Neural cell (in vitro differentiated cells): ENCODE results near the gene USP31. TPM values are rescaled to one million over a fixed set of nuclear protein-coding genes. Genes with fewer than 3 reads are reported as not detected.
"Not testable (repeated sequence)": the region's sequence is repeated elsewhere in the genome, so short reads cannot be mapped to it uniquely, and the experiment has no call there.

Source experiments
- H2AFZ ChIP-seq: fragments of 200-600, 300-800 bp; sonication (generic), shearing (Covaris generic); 2 replicates; pipeline ENCODE4 v1.6.0; 2014; ENCODE audit warnings: low read depth, mild to moderate bottlenecking, antibody characterized with exemption, low read length, moderate library complexity
- H3F3A ChIP-seq: fragments of 200-600 bp; shearing (Covaris generic); 2 replicates; pipeline ENCODE4 v1.6.1; 2016; ENCODE audit warnings: mild to moderate bottlenecking, moderate library complexity, mixed read lengths, antibody characterized with exemption, low read length; ENCODE audit not compliant: insufficient read depth, poor library complexity, severe bottlenecking
- H3K27ac ChIP-seq: fragments of 200-600, 300-800 bp; sonication (generic), shearing (Covaris generic); 2 replicates; pipeline ENCODE4 v1.5.1; 2014; ENCODE audit warnings: mild to moderate bottlenecking, low read length, moderate library complexity
- H3K27me3 ChIP-seq: fragments of 300-800, 200-600 bp; sonication (generic), shearing (Covaris generic); 2 replicates; pipeline ENCODE4 v1.6.0; 2014; ENCODE audit warnings: mild to moderate bottlenecking, low read depth, low read length, moderate library complexity; ENCODE audit not compliant: insufficient read depth
- H3K36me3 ChIP-seq: fragments of 300-800, 200-600 bp; sonication (generic), shearing (Covaris generic); 2 replicates; pipeline ENCODE4 v1.5.1; 2014; ENCODE audit warnings: mild to moderate bottlenecking, antibody characterized with exemption, low read length, moderate library complexity; ENCODE audit not compliant: insufficient read depth
- H3K4me2 ChIP-seq: fragments of 300-800, 200-600 bp; sonication (generic), shearing (Covaris generic); 2 replicates; pipeline ENCODE4 v1.6.0; 2014; ENCODE audit warnings: mild to moderate bottlenecking, low read length
- H3K4me3 ChIP-seq: fragments of 300-800, 200-600 bp; sonication (generic), shearing (Covaris generic); 2 replicates; pipeline ENCODE4 v1.5.1; 2014; ENCODE audit warnings: mild to moderate bottlenecking, low read length, moderate library complexity
- H3K79me2 ChIP-seq: fragments of 200-600 bp; shearing (Covaris generic); replicated peaks from 2 replicates; pipeline ENCODE4 v1.6.0; 2014; ENCODE audit warnings: mild to moderate bottlenecking, low read length, moderate library complexity; ENCODE audit not compliant: insufficient read depth
- H3K9ac ChIP-seq: fragments of 300-800, 200-600 bp; sonication (generic), shearing (Covaris generic); 2 replicates; pipeline ENCODE4 v1.6.1; 2016; ENCODE audit warnings: mild to moderate bottlenecking, low read length, mixed read lengths
- H3K9me2 ChIP-seq: fragments of 200-600 bp; shearing (Covaris generic); 2 replicates; pipeline ENCODE4 v1.6.1; 2016; ENCODE audit warnings: mild to moderate bottlenecking, low read length, mixed read lengths; ENCODE audit not compliant: insufficient read depth
- H3K9me3 ChIP-seq: fragments of 200-600, 300-800 bp; sonication (generic), shearing (Covaris generic); 2 replicates; pipeline ENCODE4 v1.6.1; 2016; ENCODE audit warnings: mild to moderate bottlenecking, mixed run types, low read length, moderate library complexity, mixed read lengths
- H4K20me1 ChIP-seq: fragments of 200-600 bp; shearing (Covaris generic); 2 replicates; pipeline ENCODE4 v1.6.1; 2016; ENCODE audit warnings: mild to moderate bottlenecking, mixed run types; ENCODE audit not compliant: insufficient read depth
- CTCF ChIP-seq: fragments of 450-650 bp; IDR thresholded peaks from 2 replicates; pipeline ENCODE4 v1.5.1; 2014; ENCODE audit warnings: antibody characterized with exemption, mild to moderate bottlenecking, moderate library complexity; ENCODE audit not compliant: poor library complexity, severe bottlenecking
- EP300 ChIP-seq: fragments of 450-650 bp; conservative IDR thresholded peaks from 2 replicates; pipeline ENCODE4 v1.6.1; 2014; ENCODE audit warnings: antibody characterized with exemption, mild to moderate bottlenecking, moderate library complexity; ENCODE audit not compliant: poor library complexity, severe bottlenecking
- EZH2 ChIP-seq: fragments of 200-600, 300-800 bp; shearing (Covaris generic), sonication (generic); IDR thresholded peaks from 2 replicates; pipeline ENCODE4 v1.6.1; 2014; ENCODE audit warnings: antibody characterized with exemption, low read length, borderline replicate concordance, mild to moderate bottlenecking; ENCODE audit not compliant: insufficient read depth, poor library complexity, severe bottlenecking
- SMC3 ChIP-seq: fragments of 450-650 bp; conservative IDR thresholded peaks from 2 replicates; pipeline ENCODE4 v1.6.1; 2014; ENCODE audit warnings: antibody characterized with exemption, mild to moderate bottlenecking, moderate library complexity; ENCODE audit not compliant: poor library complexity
- TAF1 ChIP-seq: IDR thresholded peaks from 2 replicates; pipeline ENCODE4 v1.6.1; 2012; ENCODE audit warnings: low read depth
- polyA plus RNA-seq: library from polyadenylated mRNA; depleted of rRNA; stranded (reverse); fragments of >200 nt; gene quantifications from 2 replicates; pipeline ENCODE4 v1.2.3, GENCODE V29; 2014

Gene USP31
- polyA plus RNA-seq, 1 donor from 2014 or later: 5.8 TPM

- TF ChIP-seq CTCF (no peak), EP300 (no peak)
Measured at GRCh38 chr16:23104032-23104955, 45.0 kb downstream of the USP31 start (continued).

- Histone ChIP-seq H3K36me3 (peaks cover 12% of the 10 kb centered on the region), H3K27ac (no peak overlapping the region), H3F3A (no peaks in the 10 kb centered on the region), H3K4me2 (no peak overlapping the region), H4K20me1 (no peaks in the 10 kb centered on the region), H2AFZ (no peak overlapping the region), H3K27me3 (no peaks in the 10 kb centered on the region), H3K9me3 (no peaks in the 10 kb centered on the region), H3K9me2 (no peaks in the 10 kb centered on the region), H3K79me2 (no peaks in the 10 kb centered on the region), H3K4me3 (no peak overlapping the region), H3K9ac (no peak overlapping the region)
- TF ChIP-seq SMC3: no peak
Measured at GRCh38 chr16:23103603-23104002, 45.6 kb downstream of the USP31 start.

- peaks cover 9% of the 10 kb centered on the region for H3K36me3 ChIP-seq
- no peaks in the 10 kb centered on the region for H4K20me1 ChIP-seq
- no peak overlapping the region for H2AFZ ChIP-seq
- no peaks in the 10 kb centered on the region for H3K9me3 ChIP-seq
- no peaks in the 10 kb centered on the region for H3F3A ChIP-seq
- H3K9ac ChIP-seq: no peak overlapping the region
- H3K4me2 ChIP-seq: no peak overlapping the region
- no peak overlapping the region for H3K4me3 ChIP-seq
- H3K79me2 ChIP-seq: no peaks in the 10 kb centered on the region
- H3K9me2 ChIP-seq: no peaks in the 10 kb centered on the region
- H3K27ac ChIP-seq: no peak overlapping the region
- TF ChIP-seq TAF1 (no peak), EZH2 (no peak), SMC3 (no peak), EP300 (no peak)
- no peaks in the 10 kb centered on the region for H3K27me3 ChIP-seq
Measured at GRCh38 chr16:23101012-23101550, 48.2 kb downstream of the USP31 start.

GRCh38 chr16:23096450-23096849 lies 52.8 kb downstream of the USP31 start:
- not testable (repeated sequence) for H3K4me2 ChIP-seq, H2AFZ ChIP-seq, H3K9ac ChIP-seq, H3K27me3 ChIP-seq, H4K20me1 ChIP-seq, H3K79me2 ChIP-seq, H3K4me3 ChIP-seq, H3K36me3 ChIP-seq, H3K9me3 ChIP-seq, H3F3A ChIP-seq, H3K27ac ChIP-seq, H3K9me2 ChIP-seq

- not testable (repeated sequence) for H3K27ac ChIP-seq, H3K9ac ChIP-seq, H3K4me3 ChIP-seq, H3K27me3 ChIP-seq, H3K9me3 ChIP-seq, H3F3A ChIP-seq, H4K20me1 ChIP-seq, H3K36me3 ChIP-seq, H3K79me2 ChIP-seq, H3K9me2 ChIP-seq, H2AFZ ChIP-seq, H3K4me2 ChIP-seq
Measured at GRCh38 chr16:23094136-23094535, 55.1 kb downstream of the USP31 start.
